H1 (cell line): Measurements from ENCODE around the gene PASK. TPM values are rescaled to one million over a fixed set of nuclear protein-coding genes. Genes with fewer than 3 reads are reported as not detected.

Source experiments
- MAFK ChIP-seq: IDR thresholded peaks from 2 replicates; pipeline ENCODE4 v1.6.1; 2012; ENCODE audit warnings: low read depth, mild to moderate bottlenecking, improper control_type of control experiment, low read length
- POU5F1 ChIP-seq: IDR thresholded peaks from 2 replicates; pipeline ENCODE4 v1.6.1; 2011; ENCODE audit warnings: low read depth, mild to moderate bottlenecking, low read length, moderate library complexity
- polyA plus RNA-seq, 7 experiments: library from polyadenylated mRNA; depleted of rRNA in 3 of 7; stranded (reverse) in 5 of 7; unstranded in 2 of 7; fragments of >200 nt in 5 of 7; fragments of 200-250 nt in 2 of 7; gene quantifications; 1 replicate in 5 of 7; 2 replicates in 1 of 7; 4 replicates in 1 of 7; pipeline versions ENCODE4 v1.2.1 to v1.2.3, GENCODE V29; 2011 to 2013; ENCODE audit warnings: missing spikeins in 2 of 7, mixed read lengths in 2 of 7
- total RNA-seq: library from RNA; stranded (reverse); fragmentation: NEBNext Ultra II Directional; extraction: Animal tissue kit (Norgen Biotek cat#: 25700); gene quantifications from 2 replicates; pipeline ENCODE4 v1.2.1, GENCODE V29; 2021

Gene PASK
- total and polyA plus RNA-seq, 2 of the 8 experiments (the other 6 are each of a cell fraction or from before 2014, with no cell fraction given), result 20.5 to 66.1 TPM

- no peak for TF ChIP-seq POU5F1
- no peak for TF ChIP-seq MAFK
Observed at GRCh38 chr2:241066171-241066892, 82.9 kb downstream of the PASK start (continued).
